Glutamatergic neuron (in vitro differentiated cells): ENCODE results near the gene VPS51. TPM values are rescaled to one million over a fixed set of nuclear protein-coding genes. Genes with fewer than 3 reads are reported as not detected.

Experiments used
- DNase-seq: peaks from one replicate; pipeline ENCODE4 v3.0.0; 2022
- H3K27ac Mint-ChIP-seq: one replicate; pipeline ENCODE4 v1.8.0; 2020; ENCODE audit warnings: mild to moderate bottlenecking, mixed read lengths, inconsistent platforms; ENCODE audit not compliant: unreplicated experiment
- H3K27me3 Mint-ChIP-seq: one replicate; pipeline ENCODE4 v1.8.0; 2020; ENCODE audit warnings: mild to moderate bottlenecking, moderate library complexity, mixed read lengths, inconsistent platforms; ENCODE audit not compliant: unreplicated experiment
- H3K36me3 Mint-ChIP-seq: one replicate; pipeline ENCODE4 v1.8.0; 2020; ENCODE audit warnings: mild to moderate bottlenecking, mixed read lengths, inconsistent platforms; ENCODE audit not compliant: unreplicated experiment
- H3K4me1 Mint-ChIP-seq: one replicate; pipeline ENCODE4 v1.8.0; 2020; ENCODE audit warnings: mild to moderate bottlenecking, low read depth, mixed read lengths, inconsistent platforms; ENCODE audit not compliant: unreplicated experiment
- H3K4me3 Mint-ChIP-seq: one replicate; pipeline ENCODE4 v1.8.0; 2020; ENCODE audit warnings: mild to moderate bottlenecking, mixed read lengths, inconsistent platforms; ENCODE audit not compliant: unreplicated experiment
- H3K9me3 Mint-ChIP-seq: one replicate; pipeline ENCODE4 v1.8.0; 2020; ENCODE audit warnings: mild to moderate bottlenecking, moderate library complexity, mixed read lengths, inconsistent platforms; ENCODE audit not compliant: unreplicated experiment
- total RNA-seq: library from RNA; stranded (reverse); fragmentation: NEBNext Ultra II Directional; extraction: Animal tissue kit (Norgen Biotek cat#: 25700); gene quantifications from one replicate; pipeline ENCODE4 v1.2.1, GENCODE V29; 2021; ENCODE audit not compliant: unreplicated experiment
- TF ChIP-seq, protein P1 (sequence below): fragments of 200-600 bp; sonication (generic); IDR thresholded peaks from one replicate; pipeline ENCODE4 v1.5.0; 2021; ENCODE audit not compliant: partially characterized antibody, unreplicated experiment

VPS51 gene
- total RNA-seq, 1 donor from 2014 or later = 105 TPM

DNA sequence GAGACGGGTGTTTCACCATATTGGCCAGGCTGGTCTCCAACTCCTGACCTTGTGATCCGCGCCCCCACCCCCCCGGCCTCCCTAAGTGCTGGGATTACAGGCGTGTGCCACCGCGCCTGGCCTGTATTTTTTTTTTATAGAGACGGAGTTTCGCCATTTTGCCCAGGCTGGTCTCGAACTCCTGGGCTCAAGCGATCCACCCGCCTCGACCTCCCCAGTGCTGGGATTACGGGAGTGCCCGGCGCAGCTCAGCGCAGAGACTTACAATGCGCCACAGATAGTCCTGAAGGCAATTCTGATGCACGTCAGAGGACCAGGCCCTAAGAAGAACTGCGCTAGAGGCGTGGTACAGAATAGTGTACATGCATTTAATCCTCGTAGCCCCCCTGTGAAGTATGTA lies 587 bp upstream of the VPS51 start:
- no peak for DNase-seq
- TF ChIP-seq, protein P1, sequence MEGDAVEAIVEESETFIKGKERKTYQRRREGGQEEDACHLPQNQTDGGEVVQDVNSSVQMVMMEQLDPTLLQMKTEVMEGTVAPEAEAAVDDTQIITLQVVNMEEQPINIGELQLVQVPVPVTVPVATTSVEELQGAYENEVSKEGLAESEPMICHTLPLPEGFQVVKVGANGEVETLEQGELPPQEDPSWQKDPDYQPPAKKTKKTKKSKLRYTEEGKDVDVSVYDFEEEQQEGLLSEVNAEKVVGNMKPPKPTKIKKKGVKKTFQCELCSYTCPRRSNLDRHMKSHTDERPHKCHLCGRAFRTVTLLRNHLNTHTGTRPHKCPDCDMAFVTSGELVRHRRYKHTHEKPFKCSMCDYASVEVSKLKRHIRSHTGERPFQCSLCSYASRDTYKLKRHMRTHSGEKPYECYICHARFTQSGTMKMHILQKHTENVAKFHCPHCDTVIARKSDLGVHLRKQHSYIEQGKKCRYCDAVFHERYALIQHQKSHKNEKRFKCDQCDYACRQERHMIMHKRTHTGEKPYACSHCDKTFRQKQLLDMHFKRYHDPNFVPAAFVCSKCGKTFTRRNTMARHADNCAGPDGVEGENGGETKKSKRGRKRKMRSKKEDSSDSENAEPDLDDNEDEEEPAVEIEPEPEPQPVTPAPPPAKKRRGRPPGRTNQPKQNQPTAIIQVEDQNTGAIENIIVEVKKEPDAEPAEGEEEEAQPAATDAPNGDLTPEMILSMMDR = no peak
- Mint-ChIP-seq H3K27ac (peak overlapping the region; percentile 91), H3K36me3 (no peaks in the 10 kb centered on the region), H3K4me1 (peaks cover 4% of the 10 kb centered on the region), H3K27me3 (peaks cover 6% of the 10 kb centered on the region), H3K9me3 (peaks cover 11% of the 10 kb centered on the region), H3K4me3 (peak overlapping the region; percentile 88)

DNA sequence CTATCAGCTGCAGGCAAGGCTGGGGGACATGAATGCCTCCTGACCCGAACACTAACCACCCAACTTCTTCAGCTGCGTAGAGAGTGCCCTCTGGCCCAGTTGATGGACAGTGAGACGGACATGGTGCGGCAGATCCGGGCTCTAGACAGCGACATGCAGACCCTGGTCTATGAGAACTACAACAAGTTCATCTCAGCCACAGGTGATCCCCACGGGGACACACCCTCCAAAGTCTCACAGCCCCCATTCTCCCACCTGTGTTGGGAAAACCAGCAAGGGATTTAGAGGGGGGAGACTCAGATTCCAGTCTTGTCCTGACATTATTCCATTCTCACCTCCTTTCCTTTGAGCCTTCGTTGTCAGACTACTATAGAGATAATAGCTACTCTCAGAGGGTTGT lies 912 bp downstream of the VPS51 start:
- no peaks in the 10 kb centered on the region for H3K36me3 Mint-ChIP-seq

GRCh38 chr11:65100674-65101350 lies 4.8 kb downstream of the VPS51 start:
- H3K36me3 Mint-ChIP-seq = no peaks in the 10 kb centered on the region
- H3K4me3 Mint-ChIP-seq = no peak overlapping the region
- TF ChIP-seq, protein P1 = peak; percentile 33

More for the DNA sequence above, 912 bp downstream of the VPS51 start:
- H3K27me3 Mint-ChIP-seq = peaks cover 6% of the 10 kb centered on the region
- no peak overlapping the region for H3K27ac Mint-ChIP-seq
- H3K9me3 Mint-ChIP-seq = peaks cover 11% of the 10 kb centered on the region
- no peak for DNase-seq
- H3K4me3 Mint-ChIP-seq = peak overlapping the region; percentile 92
- H3K4me1 Mint-ChIP-seq = peaks cover 4% of the 10 kb centered on the region
- TF ChIP-seq, protein P1 = no peak

GRCh38 chr11:65102142-65103095 lies 6.4 kb downstream of the VPS51 start:
- no peak overlapping the region for H3K27ac Mint-ChIP-seq
- TF ChIP-seq, protein P1 = no peak

More at GRCh38 chr11:65100674-65101350, 4.8 kb downstream of the VPS51 start:
- Mint-ChIP-seq H3K27ac (no peak overlapping the region), H3K4me1 (peaks cover under 1% of the 10 kb centered on the region), H3K9me3 (peaks cover 9% of the 10 kb centered on the region), H3K27me3 (peaks cover 4% of the 10 kb centered on the region)
- DNase-seq = no peak

More at GRCh38 chr11:65102142-65103095, 6.4 kb downstream of the VPS51 start:
- Mint-ChIP-seq H3K4me1 (no peaks in the 10 kb centered on the region), H3K36me3 (no peaks in the 10 kb centered on the region), H3K27me3 (peaks cover 5% of the 10 kb centered on the region), H3K4me3 (no peak overlapping the region), H3K9me3 (peaks cover 9% of the 10 kb centered on the region)
- no peak for DNase-seq
